A673 (cell line): ENCODE results near the gene SLC6A6.

Experiments used
- EZH2 ChIP-seq: fragments of 200-600 bp; sonication (generic); IDR thresholded peaks from 2 replicates; pipeline ENCODE4 v1.6.1; 2017; ENCODE audit warnings: borderline replicate concordance, low read depth, mild to moderate bottlenecking, mixed read lengths, antibody characterized with exemption, low read length; ENCODE audit not compliant: poor library complexity, severe bottlenecking
- TF ChIP-seq, protein P1 (sequence below): fragments of 300-800, 200-600 bp; sonication (generic); conservative IDR thresholded peaks from 2 replicates; pipeline ENCODE4 v1.5.1; 2017; ENCODE audit warnings: low read depth, mild to moderate bottlenecking, antibody characterized with exemption, low read length, moderate library complexity, mixed read lengths

DNA sequence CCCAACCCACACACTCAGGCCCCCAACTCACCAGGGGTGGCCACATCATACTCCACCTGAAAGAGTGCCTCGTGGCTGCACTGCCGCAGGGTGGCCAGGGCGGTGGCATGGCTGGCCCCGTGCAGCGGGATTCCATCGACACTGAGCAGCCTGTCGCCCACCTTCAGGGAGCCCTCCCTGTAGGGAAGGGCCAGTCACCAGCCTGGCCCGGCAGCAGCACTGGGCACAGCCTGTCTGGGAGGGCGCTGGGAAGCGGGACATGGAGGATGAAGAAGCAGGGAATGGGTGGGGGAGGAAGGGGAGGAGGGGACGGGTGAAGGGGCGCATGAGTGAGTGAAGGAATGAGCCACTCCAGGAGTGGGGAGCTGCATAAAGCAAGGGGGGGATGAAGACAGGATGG is 119.2 kb downstream of the SLC6A6 start:
- TF ChIP-seq, protein P1, sequence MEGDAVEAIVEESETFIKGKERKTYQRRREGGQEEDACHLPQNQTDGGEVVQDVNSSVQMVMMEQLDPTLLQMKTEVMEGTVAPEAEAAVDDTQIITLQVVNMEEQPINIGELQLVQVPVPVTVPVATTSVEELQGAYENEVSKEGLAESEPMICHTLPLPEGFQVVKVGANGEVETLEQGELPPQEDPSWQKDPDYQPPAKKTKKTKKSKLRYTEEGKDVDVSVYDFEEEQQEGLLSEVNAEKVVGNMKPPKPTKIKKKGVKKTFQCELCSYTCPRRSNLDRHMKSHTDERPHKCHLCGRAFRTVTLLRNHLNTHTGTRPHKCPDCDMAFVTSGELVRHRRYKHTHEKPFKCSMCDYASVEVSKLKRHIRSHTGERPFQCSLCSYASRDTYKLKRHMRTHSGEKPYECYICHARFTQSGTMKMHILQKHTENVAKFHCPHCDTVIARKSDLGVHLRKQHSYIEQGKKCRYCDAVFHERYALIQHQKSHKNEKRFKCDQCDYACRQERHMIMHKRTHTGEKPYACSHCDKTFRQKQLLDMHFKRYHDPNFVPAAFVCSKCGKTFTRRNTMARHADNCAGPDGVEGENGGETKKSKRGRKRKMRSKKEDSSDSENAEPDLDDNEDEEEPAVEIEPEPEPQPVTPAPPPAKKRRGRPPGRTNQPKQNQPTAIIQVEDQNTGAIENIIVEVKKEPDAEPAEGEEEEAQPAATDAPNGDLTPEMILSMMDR, result no peak
- TF ChIP-seq EZH2, result no peak
